ENCODE data around the gene ZFAND6.

The ZFAND6 gene

GRCh38 chr15:80071652-80072051 lies 12.2 kb downstream of the ZFAND6 start (continued):
- TF ChIP-seq ARNTL (CRISPR knock-in tag; IDR thresholded peaks at IDR 0.05; ENCODE audit: borderline replicate concordance, low read depth): no peak
- TF ChIP-seq TCF4 (CRISPR knock-in tag; IDR thresholded peaks at IDR 0.05; ENCODE audit: borderline replicate concordance): no peak
- TF ChIP-seq ZFP3 (CRISPR knock-in tag; IDR thresholded peaks at IDR 0.05): no peak
- no peak for TF ChIP-seq ZFP30 (CRISPR knock-in tag; IDR thresholded peaks at IDR 0.05)
- TF ChIP-seq ZNF8 (CRISPR knock-in tag; IDR thresholded peaks at IDR 0.05): no peak
- TF ChIP-seq CSRNP3 (CRISPR knock-in tag; IDR thresholded peaks at IDR 0.05): no peak
- TF ChIP-seq TOX (CRISPR knock-in tag; IDR thresholded peaks at IDR 0.05; ENCODE audit: borderline replicate concordance): no peak

DNA sequence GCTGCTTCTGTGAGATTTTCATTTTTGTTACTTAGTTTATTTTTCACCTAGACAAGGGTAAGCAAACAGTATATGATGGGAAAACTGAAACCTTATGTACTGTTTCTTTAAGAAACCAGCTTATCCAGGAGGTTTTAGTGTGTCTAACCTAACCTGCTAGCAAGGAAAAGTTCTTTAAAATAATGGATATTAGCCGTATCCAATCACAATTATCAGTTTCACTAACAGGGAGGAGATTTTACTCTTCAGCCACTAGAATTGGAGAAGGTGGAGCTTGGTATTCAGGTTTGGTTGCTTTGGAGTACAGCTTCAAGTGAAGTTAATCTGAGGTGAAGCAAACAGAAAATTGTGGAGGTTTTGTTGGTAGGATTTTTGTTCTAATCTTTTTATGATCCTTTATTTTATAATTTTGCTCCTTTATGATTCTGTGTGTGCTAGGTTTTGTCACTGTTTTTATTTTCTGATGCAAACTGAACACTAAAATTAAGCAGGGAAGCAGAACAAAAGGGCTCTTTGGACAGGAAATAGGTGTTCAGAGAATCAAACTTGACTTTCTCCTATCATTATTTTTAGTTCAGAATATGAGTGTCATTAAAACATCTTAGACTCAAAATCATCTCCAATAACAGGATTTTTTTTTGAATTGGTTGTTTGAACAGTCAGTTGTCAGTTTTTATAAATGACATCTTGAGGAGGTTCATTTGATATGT lies 13.0 kb downstream of the ZFAND6 start:
- ATAC-seq: peak; percentile 99
- TF ChIP-seq ZNF70 (CRISPR knock-in tag; IDR thresholded peaks at IDR 0.05) (peak; percentile 85), CSDC2 (CRISPR knock-in tag; IDR thresholded peaks at IDR 0.05) (no peak)

GRCh38 chr15:80073197-80073596 lies 13.7 kb downstream of the ZFAND6 start:
- TF ChIP-seq, protein P1, sequence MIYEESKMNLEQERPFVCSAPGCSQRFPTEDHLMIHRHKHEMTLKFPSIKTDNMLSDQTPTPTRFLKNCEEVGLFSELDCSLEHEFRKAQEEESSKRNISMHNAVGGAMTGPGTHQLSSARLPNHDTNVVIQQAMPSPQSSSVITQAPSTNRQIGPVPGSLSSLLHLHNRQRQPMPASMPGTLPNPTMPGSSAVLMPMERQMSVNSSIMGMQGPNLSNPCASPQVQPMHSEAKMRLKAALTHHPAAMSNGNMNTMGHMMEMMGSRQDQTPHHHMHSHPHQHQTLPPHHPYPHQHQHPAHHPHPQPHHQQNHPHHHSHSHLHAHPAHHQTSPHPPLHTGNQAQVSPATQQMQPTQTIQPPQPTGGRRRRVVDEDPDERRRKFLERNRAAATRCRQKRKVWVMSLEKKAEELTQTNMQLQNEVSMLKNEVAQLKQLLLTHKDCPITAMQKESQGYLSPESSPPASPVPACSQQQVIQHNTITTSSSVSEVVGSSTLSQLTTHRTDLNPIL (CRISPR knock-in tag; IDR thresholded peaks at IDR 0.05; ENCODE audit: low read depth): no peak
- TF ChIP-seq ISL1 (CRISPR knock-in tag; IDR thresholded peaks at IDR 0.05) (no peak), CSRNP3 (CRISPR knock-in tag; IDR thresholded peaks at IDR 0.05) (no peak), GLIS3 (CRISPR knock-in tag; IDR thresholded peaks at IDR 0.05) (no peak), SNAI2 (CRISPR knock-in tag; IDR thresholded peaks at IDR 0.05) (no peak), OSR1 (CRISPR knock-in tag; IDR thresholded peaks at IDR 0.05) (no peak), POU6F1 (CRISPR knock-in tag; IDR thresholded peaks at IDR 0.05; ENCODE audit: borderline replicate concordance, low read depth) (no peak), PATZ1 (CRISPR knock-in tag; IDR thresholded peaks at IDR 0.05; ENCODE audit: borderline replicate concordance) (no peak), RARB (CRISPR knock-in tag; IDR thresholded peaks at IDR 0.05) (no peak), BACH2 (CRISPR knock-in tag; IDR thresholded peaks at IDR 0.05; ENCODE audit: borderline replicate concordance) (no peak), ZNF8 (CRISPR knock-in tag; IDR thresholded peaks at IDR 0.05) (no peak), ZC3H10 (CRISPR knock-in tag; IDR thresholded peaks at IDR 0.05) (no peak), CSDC2 (CRISPR knock-in tag; IDR thresholded peaks at IDR 0.05) (no peak), PPARA (CRISPR knock-in tag; IDR thresholded peaks at IDR 0.05; ENCODE audit: borderline replicate concordance) (no peak), ZNF70 (CRISPR knock-in tag; IDR thresholded peaks at IDR 0.05) (no peak), ARNTL (CRISPR knock-in tag; IDR thresholded peaks at IDR 0.05; ENCODE audit: borderline replicate concordance, low read depth) (no peak), ZFP30 (CRISPR knock-in tag; IDR thresholded peaks at IDR 0.05) (no peak), TOX (CRISPR knock-in tag; IDR thresholded peaks at IDR 0.05; ENCODE audit: borderline replicate concordance) (no peak), ESRRG (CRISPR knock-in tag; IDR thresholded peaks at IDR 0.05) (no peak)
- TF ChIP-seq, protein P2, sequence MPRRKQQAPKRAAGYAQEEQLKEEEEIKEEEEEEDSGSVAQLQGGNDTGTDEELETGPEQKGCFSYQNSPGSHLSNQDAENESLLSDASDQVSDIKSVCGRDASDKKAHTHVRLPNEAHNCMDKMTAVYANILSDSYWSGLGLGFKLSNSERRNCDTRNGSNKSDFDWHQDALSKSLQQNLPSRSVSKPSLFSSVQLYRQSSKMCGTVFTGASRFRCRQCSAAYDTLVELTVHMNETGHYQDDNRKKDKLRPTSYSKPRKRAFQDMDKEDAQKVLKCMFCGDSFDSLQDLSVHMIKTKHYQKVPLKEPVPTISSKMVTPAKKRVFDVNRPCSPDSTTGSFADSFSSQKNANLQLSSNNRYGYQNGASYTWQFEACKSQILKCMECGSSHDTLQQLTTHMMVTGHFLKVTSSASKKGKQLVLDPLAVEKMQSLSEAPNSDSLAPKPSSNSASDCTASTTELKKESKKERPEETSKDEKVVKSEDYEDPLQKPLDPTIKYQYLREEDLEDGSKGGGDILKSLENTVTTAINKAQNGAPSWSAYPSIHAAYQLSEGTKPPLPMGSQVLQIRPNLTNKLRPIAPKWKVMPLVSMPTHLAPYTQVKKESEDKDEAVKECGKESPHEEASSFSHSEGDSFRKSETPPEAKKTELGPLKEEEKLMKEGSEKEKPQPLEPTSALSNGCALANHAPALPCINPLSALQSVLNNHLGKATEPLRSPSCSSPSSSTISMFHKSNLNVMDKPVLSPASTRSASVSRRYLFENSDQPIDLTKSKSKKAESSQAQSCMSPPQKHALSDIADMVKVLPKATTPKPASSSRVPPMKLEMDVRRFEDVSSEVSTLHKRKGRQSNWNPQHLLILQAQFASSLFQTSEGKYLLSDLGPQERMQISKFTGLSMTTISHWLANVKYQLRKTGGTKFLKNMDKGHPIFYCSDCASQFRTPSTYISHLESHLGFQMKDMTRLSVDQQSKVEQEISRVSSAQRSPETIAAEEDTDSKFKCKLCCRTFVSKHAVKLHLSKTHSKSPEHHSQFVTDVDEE (CRISPR knock-in tag; IDR thresholded peaks at IDR 0.05): no peak
- no peak for ATAC-seq

All from SK-N-SH treated with all-trans-retinoic acid at 6 μM for 48 hours (cell line).